ENCODE results near the gene URAD.

GRCh38 chr13:27973291-27973690 lies 15.2 kb downstream of the URAD start:
- no peak for TF ChIP-seq TP53 (CRISPR knock-in tag; IDR thresholded peaks at IDR 0.05)
- no peak for TF ChIP-seq HOXB5 (CRISPR knock-in tag; IDR thresholded peaks at IDR 0.05)
